Endothelial cell of umbilical vein (primary cell): ENCODE data around the gene PTPN3. TPM values are rescaled to one million over a fixed set of nuclear protein-coding genes. Genes with fewer than 3 reads are reported as not detected.

Source experiments
- BruUV-seq: library from RNA; stranded (reverse); fragments of 400-500 nt; replicated peaks from 2 replicates; lab custom pipeline; 2021; lab: Mats Ljungman, UMichigan
- CTCF ChIA-PET: fragments of 300-600, 350-600 bp; sonication (Branson Sonifier 250); formaldehyde crosslinking; loops from one replicate; lab custom pipeline; 2021; ENCODE audit warnings: antibody characterized with exemption, inconsistent platforms; lab: Charles Lee
- POLR2A ChIA-PET: fragments of 300-600, 350-600 bp; sonication (Branson Sonifier 250); formaldehyde crosslinking; loops from one replicate; lab custom pipeline; 2021; ENCODE audit warnings: antibody characterized with exemption, inconsistent platforms; lab: Charles Lee
- DNase-seq: peaks from one replicate; pipeline ENCODE4 v3.0.0-alpha.2; 2011; ENCODE audit warnings: low read depth, low spot score
- FAIRE-seq: peaks from 2 replicates; lab custom pipeline; 2011; peaks lifted over from hg19 to GRCh38; lab: Jason Lieb, UNC
- H2AFZ ChIP-seq: 2 replicates; pipeline ENCODE4 v1.6.0; 2012; ENCODE audit warnings: low read depth, low read length, control low read depth, inconsistent platforms
- H3K27ac ChIP-seq: 2 replicates; pipeline ENCODE4 v1.5.1; 2011; ENCODE audit warnings: low read depth, mild to moderate bottlenecking, control low read depth, low read length, moderate library complexity; ENCODE audit not compliant: insufficient read depth
- H3K27me3 ChIP-seq, 2 experiments: 2 replicates each; pipeline versions ENCODE4 v1.6.0 to v1.6.1; 2011; ENCODE audit warnings: low read length in 2 of 2, mixed read lengths in 1 of 2; ENCODE audit not compliant: control insufficient read depth in 2 of 2, insufficient read depth in 2 of 2
- H3K36me3 ChIP-seq, 2 experiments: 2 replicates in 1 of 2; 3 replicates in 1 of 2; pipeline ENCODE4 v1.5.1; 2011; ENCODE audit warnings: low read length in 2 of 2, mild to moderate bottlenecking in 1 of 2, moderate library complexity in 1 of 2; ENCODE audit not compliant: control insufficient read depth in 2 of 2, insufficient read depth in 2 of 2; ENCODE audit errors: extremely low read depth in 1 of 2
- H3K4me1 ChIP-seq: 3 replicates; pipeline ENCODE4 v1.5.1; 2011; ENCODE audit warnings: mild to moderate bottlenecking, low read length; ENCODE audit not compliant: control insufficient read depth, insufficient read depth; ENCODE audit errors: extremely low read depth
- H3K4me2 ChIP-seq: 2 replicates; pipeline ENCODE4 v1.6.1; 2011; ENCODE audit warnings: low read length, control low read depth, mixed read lengths; ENCODE audit not compliant: insufficient read depth
- H3K4me3 ChIP-seq, 3 experiments: fragments of 200-600 bp in 1 of 3; sonication (generic), shearing (Covaris generic) in 1 of 3; replicated peaks in 1 of 3; 2 replicates each; pipeline ENCODE4 v1.5.1; 2011 to 2016; ENCODE audit warnings: control low read depth in 3 of 3, low read length in 3 of 3, mild to moderate bottlenecking in 2 of 3, inconsistent platforms in 1 of 3, low read depth in 1 of 3, moderate library complexity in 1 of 3; ENCODE audit not compliant: insufficient read depth in 1 of 3
- H3K79me2 ChIP-seq: 2 replicates; pipeline ENCODE4 v1.6.0; 2012; ENCODE audit warnings: low read length, inconsistent platforms; ENCODE audit not compliant: control insufficient read depth, insufficient read depth
- H3K9ac ChIP-seq: replicated peaks from 2 replicates; pipeline ENCODE3; 2011; ENCODE audit warnings: low read length, control low read depth; ENCODE audit not compliant: insufficient read depth; ENCODE audit errors: extremely low read depth
- H3K9me1 ChIP-seq: replicated peaks from 3 replicates; pipeline ENCODE4 v1.6.0; 2011; ENCODE audit warnings: mild to moderate bottlenecking, low read length; ENCODE audit not compliant: control insufficient read depth, insufficient read depth; ENCODE audit errors: extremely low read depth
- H3K9me3 ChIP-seq: replicated peaks from 2 replicates; pipeline ENCODE4 v1.5.1; 2012; ENCODE audit warnings: low read length, inconsistent platforms; ENCODE audit not compliant: control insufficient read depth, insufficient read depth
- H4K20me1 ChIP-seq: replicated peaks from 2 replicates; pipeline ENCODE3; 2011; ENCODE audit warnings: mild to moderate bottlenecking, low read length; ENCODE audit not compliant: control insufficient read depth, insufficient read depth; ENCODE audit errors: extremely low read depth
- EZH2 ChIP-seq: IDR thresholded peaks from 2 replicates; pipeline ENCODE4 v1.6.1; 2012; ENCODE audit warnings: borderline replicate concordance, low read depth, mild to moderate bottlenecking, moderate library complexity, low read length, inconsistent platforms; ENCODE audit not compliant: severe bottlenecking
- FOS ChIP-seq: IDR thresholded peaks from 2 replicates; pipeline ENCODE4 v1.6.1; 2011; ENCODE audit warnings: mild to moderate bottlenecking, low read length, moderate library complexity, borderline replicate concordance; ENCODE audit not compliant: insufficient read depth
- GATA2 ChIP-seq: IDR thresholded peaks from 2 replicates; pipeline ENCODE4 v1.7.0; 2011; ENCODE audit warnings: low read depth, mild to moderate bottlenecking, moderate library complexity, mixed read lengths, low read length; ENCODE audit not compliant: insufficient read length, insufficient read depth
- JUN ChIP-seq: IDR thresholded peaks from 2 replicates; pipeline ENCODE4 v1.6.1; 2011; ENCODE audit warnings: borderline replicate concordance, low read depth; ENCODE audit not compliant: insufficient read length, insufficient read depth
- POLR2A ChIP-seq: IDR thresholded peaks from 2 replicates; pipeline ENCODE4 v1.6.1; 2012; ENCODE audit warnings: low read depth, mild to moderate bottlenecking, control low read depth, low read length
- POLR2AphosphoS5 ChIP-seq: IDR thresholded peaks from 2 replicates; pipeline ENCODE4 v1.6.1; 2012; ENCODE audit warnings: low read depth, mild to moderate bottlenecking, control low read depth, low read length, moderate library complexity; ENCODE audit not compliant: insufficient read depth
- dilution Hi-C: fragments of 300-500 bp; cut with MboI; formaldehyde crosslinking; loops from one replicate; pipeline ENCODE4 v1.15.0; 2019; ENCODE audit warnings: low sequenced_read_pairs; ENCODE audit not compliant: extremely low pct_ligation_motif_present
- intact Hi-C: fragments of 100-400 bp; cut with micrococcal nuclease; formaldehyde crosslinking; loops from one replicate; pipeline ENCODE4 v1.10.0; 2022
- polyA plus RNA-seq, 4 experiments: library from polyadenylated mRNA; depleted of rRNA in 3 of 4; stranded (reverse) in 3 of 4; unstranded in 1 of 4; fragments of >200 nt; gene quantifications; 2 replicates each; pipeline versions ENCODE4 v1.2.1 to v1.2.3, GENCODE V29; 2011 to 2012; ENCODE audit warnings: missing spikeins in 1 of 4
- total RNA-seq: library from RNA; stranded (reverse); gene quantifications from 2 replicates; pipeline ENCODE4 v1.2.3, GENCODE V29; 2021
- TF ChIP-seq, protein P1 (sequence below), 2 donors: IDR thresholded peaks; 1 replicate in 1 of 2; 2 replicates in 1 of 2; pipeline ENCODE4 v1.5.1; 2011; ENCODE audit warnings: low read length in 2 of 2, mild to moderate bottlenecking in 2 of 2, moderate library complexity in 2 of 2, control low read depth in 1 of 2, inconsistent platforms in 1 of 2, low read depth in 1 of 2; ENCODE audit not compliant: insufficient read depth in 1 of 2; ENCODE audit errors: extremely low read depth in 1 of 2
- TF ChIP-seq, protein P2 (sequence below): IDR thresholded peaks from 2 replicates; pipeline ENCODE4 v1.6.1; 2011; ENCODE audit not compliant: insufficient read depth, insufficient read length

Gene PTPN3
- total and polyA plus RNA-seq, 2 donors (not counting 3 experiments of a cell fraction or from before 2014, with no cell fraction given), result 0.01 TPM; not detected in 1

DNA sequence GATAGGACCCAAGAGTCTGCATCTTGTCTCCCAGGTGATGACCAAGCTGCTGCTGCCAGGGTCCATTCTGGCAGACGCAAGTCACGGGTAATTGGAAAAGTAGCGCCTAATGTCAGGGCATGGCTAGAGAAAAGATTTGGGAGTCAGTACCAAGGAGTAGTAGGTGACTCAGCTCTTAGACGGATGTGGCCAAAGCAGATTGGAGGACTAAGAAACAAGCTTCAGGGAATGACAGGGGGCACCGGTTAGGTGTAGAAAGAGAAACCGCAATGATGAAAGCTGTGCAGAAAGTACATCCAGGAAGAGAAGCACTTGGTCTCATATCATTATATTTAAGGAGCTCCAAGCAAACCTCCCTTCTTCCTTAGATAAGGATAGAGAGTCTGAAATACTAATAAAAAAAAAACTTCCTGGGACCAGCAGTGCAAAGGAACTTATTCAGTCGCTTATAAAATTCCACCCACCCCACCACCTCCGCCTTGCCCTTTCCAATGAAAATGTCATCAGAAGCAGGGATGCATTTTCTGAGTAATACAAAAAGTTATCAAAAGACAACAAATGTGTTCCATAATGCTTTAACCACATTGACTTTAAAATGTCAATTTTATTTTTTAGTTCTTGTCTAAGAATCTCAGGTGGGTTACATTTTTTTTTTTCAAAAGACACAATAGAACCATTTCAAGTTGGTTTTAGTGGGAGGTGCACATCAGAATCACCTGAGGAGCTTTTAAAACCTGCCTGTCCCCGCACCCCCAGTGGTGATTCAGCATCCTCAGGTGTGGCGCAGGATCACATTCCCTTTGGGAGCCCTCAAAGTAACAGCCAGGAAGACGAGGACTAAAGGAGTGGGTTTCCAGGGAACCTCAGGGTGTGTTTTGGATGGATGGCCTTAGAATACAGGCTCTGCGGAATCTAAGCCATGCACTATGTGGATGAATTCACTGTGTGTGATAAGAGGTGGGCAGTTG is 31.2 kb downstream of the PTPN3 start:
- intact Hi-C loops, result loop anchor here (5.0 kb wide), 1 partner anchor 65 kb away; no protein-coding TSS in a partner anchor
- H3K4me1 ChIP-seq, result no peaks in the 10 kb centered on the region
- H3K9ac ChIP-seq, result no peak overlapping the region
- no peaks in the 10 kb centered on the region for H3K9me3 ChIP-seq
- no peaks in the 10 kb centered on the region for H3K9me1 ChIP-seq
- no peak for TF ChIP-seq EZH2
- no peak for TF ChIP-seq JUN
- TF ChIP-seq FOS, result no peak
- TF ChIP-seq POLR2A, result no peak
- no peak for TF ChIP-seq GATA2
- TF ChIP-seq, protein P1, sequence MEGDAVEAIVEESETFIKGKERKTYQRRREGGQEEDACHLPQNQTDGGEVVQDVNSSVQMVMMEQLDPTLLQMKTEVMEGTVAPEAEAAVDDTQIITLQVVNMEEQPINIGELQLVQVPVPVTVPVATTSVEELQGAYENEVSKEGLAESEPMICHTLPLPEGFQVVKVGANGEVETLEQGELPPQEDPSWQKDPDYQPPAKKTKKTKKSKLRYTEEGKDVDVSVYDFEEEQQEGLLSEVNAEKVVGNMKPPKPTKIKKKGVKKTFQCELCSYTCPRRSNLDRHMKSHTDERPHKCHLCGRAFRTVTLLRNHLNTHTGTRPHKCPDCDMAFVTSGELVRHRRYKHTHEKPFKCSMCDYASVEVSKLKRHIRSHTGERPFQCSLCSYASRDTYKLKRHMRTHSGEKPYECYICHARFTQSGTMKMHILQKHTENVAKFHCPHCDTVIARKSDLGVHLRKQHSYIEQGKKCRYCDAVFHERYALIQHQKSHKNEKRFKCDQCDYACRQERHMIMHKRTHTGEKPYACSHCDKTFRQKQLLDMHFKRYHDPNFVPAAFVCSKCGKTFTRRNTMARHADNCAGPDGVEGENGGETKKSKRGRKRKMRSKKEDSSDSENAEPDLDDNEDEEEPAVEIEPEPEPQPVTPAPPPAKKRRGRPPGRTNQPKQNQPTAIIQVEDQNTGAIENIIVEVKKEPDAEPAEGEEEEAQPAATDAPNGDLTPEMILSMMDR (IDR thresholded peaks at IDR 0.05; ENCODE audit: extremely low read depth in 1 of 2, insufficient read depth in 1 of 2, low read depth in 1 of 2, low read length in 2 of 2), result no peak
- TF ChIP-seq, protein P2, sequence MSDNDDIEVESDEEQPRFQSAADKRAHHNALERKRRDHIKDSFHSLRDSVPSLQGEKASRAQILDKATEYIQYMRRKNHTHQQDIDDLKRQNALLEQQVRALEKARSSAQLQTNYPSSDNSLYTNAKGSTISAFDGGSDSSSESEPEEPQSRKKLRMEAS, result no peak
- no peak for TF ChIP-seq POLR2AphosphoS5
- no peaks in the 10 kb centered on the region for H4K20me1 ChIP-seq
- CTCF ChIA-PET, result interaction anchor here (1.3 to 1.8 kb wide), 4 partner anchors 8 to 27 kb away, joined by 3 to 7 read pairs (median 5); no protein-coding TSS in a partner anchor
- H2AFZ ChIP-seq, result no peak overlapping the region
- POLR2A ChIA-PET, result no interaction called here
- BruUV-seq, result no TSS peak
- DNase-seq, result no peak
- no peak overlapping the region for H3K27ac ChIP-seq
- dilution Hi-C loops, result no loop called here
- H3K36me3 ChIP-seq, result no peaks in the 10 kb centered on the region
- peaks cover 30 to 39% of the 10 kb centered on the region in 2 experiments for H3K27me3 ChIP-seq
- H3K79me2 ChIP-seq, result no peaks in the 10 kb centered on the region
- no peak overlapping the region for H3K4me3 ChIP-seq
- no peak overlapping the region for H3K4me2 ChIP-seq
- FAIRE-seq, result no peak
